ENCODE measurements around the gene ASB1. TPM values are rescaled to one million over a fixed set of nuclear protein-coding genes. Genes with fewer than 3 reads are reported as not detected.

Gene ASB1
- total and polyA plus RNA-seq, 2 of the 13 experiments (the other 11 are each of a cell fraction or from before 2014, with no cell fraction given): 48.6 to 49.2 TPM

- no peak for TF ChIP-seq ZBTB39 (CRISPR knock-in tag; IDR thresholded peaks at IDR 0.05)
- no peak for TF ChIP-seq ZNF740 (CRISPR knock-in tag; IDR thresholded peaks at IDR 0.05)
- TF ChIP-seq ZNF180 (CRISPR knock-in tag; IDR thresholded peaks at IDR 0.05; ENCODE audit: borderline replicate concordance, low read depth): no peak
- TF ChIP-seq SNAI1 (CRISPR knock-in tag; IDR thresholded peaks at IDR 0.05; ENCODE audit: borderline replicate concordance): no peak
- TF ChIP-seq SNAPC2 (CRISPR knock-in tag; IDR thresholded peaks at IDR 0.05): peak; percentile 95
- TF ChIP-seq ZBTB42 (CRISPR knock-in tag; IDR thresholded peaks at IDR 0.05): no peak
- TF ChIP-seq ZNF547 (CRISPR knock-in tag; IDR thresholded peaks at IDR 0.05): peak; percentile 35; the same call in 1 of the 2 replicates
- TF ChIP-seq RORA (CRISPR knock-in tag; IDR thresholded peaks at IDR 0.05): no peak
- TF ChIP-seq ZBED4 (CRISPR knock-in tag; IDR thresholded peaks at IDR 0.05; ENCODE audit: borderline replicate concordance): peak; percentile 99
- TF ChIP-seq ZFP41 (CRISPR knock-in tag; IDR thresholded peaks at IDR 0.05; ENCODE audit: borderline replicate concordance): no peak
- TF ChIP-seq HOXA7 (CRISPR knock-in tag; IDR thresholded peaks at IDR 0.05): no peak
- TF ChIP-seq RAD51 (IDR thresholded peaks at IDR 0.05; ENCODE audit: borderline replicate concordance): peak; percentile 63
- TF ChIP-seq ZNF232 (CRISPR knock-in tag; IDR thresholded peaks at IDR 0.05; ENCODE audit: borderline replicate concordance): peak; percentile 92; the same call in 1 of the 2 replicates
- TF ChIP-seq SRF (IDR thresholded peaks at IDR 0.05; ENCODE audit: low read depth, low read length): no peak
- peak; percentile 96 for TF ChIP-seq ZC3H13 (CRISPR knock-in tag; IDR thresholded peaks at IDR 0.05)
- no peak for TF ChIP-seq PRDM15 (CRISPR knock-in tag; IDR thresholded peaks at IDR 0.05)
- no peak; the same call in 1 of the 2 replicates for TF ChIP-seq CHD4 (IDR thresholded peaks at IDR 0.05; ENCODE audit: borderline replicate concordance, low read length)
- TF ChIP-seq PBX3 (CRISPR knock-in tag; IDR thresholded peaks at IDR 0.05; ENCODE audit: borderline replicate concordance): no peak
- TF ChIP-seq XRCC5 (optimal IDR thresholded peaks at IDR 0.05; ENCODE audit: low read length): peak; percentile 84
Observed at GRCh38 chr2:238449909-238450417, 23.2 kb downstream of the ASB1 start (continued).

Measured in HepG2 (cell line).